Endothelial cell of umbilical vein (primary cell): Measurements from ENCODE around the gene NAT10. TPM values are rescaled to one million over a fixed set of nuclear protein-coding genes. Genes with fewer than 3 reads are reported as not detected.

Source experiments
- BruUV-seq: library from RNA; stranded (reverse); fragments of 400-500 nt; replicated peaks from 2 replicates; lab custom pipeline; 2021; lab: Mats Ljungman, UMichigan
- CTCF ChIA-PET: fragments of 300-600, 350-600 bp; sonication (Branson Sonifier 250); formaldehyde crosslinking; loops from one replicate; lab custom pipeline; 2021; ENCODE audit warnings: antibody characterized with exemption, inconsistent platforms; lab: Charles Lee
- POLR2A ChIA-PET: fragments of 300-600, 350-600 bp; sonication (Branson Sonifier 250); formaldehyde crosslinking; loops from one replicate; lab custom pipeline; 2021; ENCODE audit warnings: antibody characterized with exemption, inconsistent platforms; lab: Charles Lee
- DNase-seq: peaks from one replicate; pipeline ENCODE4 v3.0.0-alpha.2; 2011; ENCODE audit warnings: low read depth, low spot score
- FAIRE-seq: peaks from 2 replicates; lab custom pipeline; 2011; peaks lifted over from hg19 to GRCh38; lab: Jason Lieb, UNC
- H2AFZ ChIP-seq: 2 replicates; pipeline ENCODE4 v1.6.0; 2012; ENCODE audit warnings: low read depth, low read length, control low read depth, inconsistent platforms
- H3K27ac ChIP-seq: 2 replicates; pipeline ENCODE4 v1.5.1; 2011; ENCODE audit warnings: low read depth, mild to moderate bottlenecking, control low read depth, low read length, moderate library complexity; ENCODE audit not compliant: insufficient read depth
- H3K27me3 ChIP-seq, 2 experiments: 2 replicates each; pipeline versions ENCODE4 v1.6.0 to v1.6.1; 2011; ENCODE audit warnings: low read length in 2 of 2, mixed read lengths in 1 of 2; ENCODE audit not compliant: control insufficient read depth in 2 of 2, insufficient read depth in 2 of 2
- H3K36me3 ChIP-seq, 2 experiments: 2 replicates in 1 of 2; 3 replicates in 1 of 2; pipeline ENCODE4 v1.5.1; 2011; ENCODE audit warnings: low read length in 2 of 2, mild to moderate bottlenecking in 1 of 2, moderate library complexity in 1 of 2; ENCODE audit not compliant: control insufficient read depth in 2 of 2, insufficient read depth in 2 of 2; ENCODE audit errors: extremely low read depth in 1 of 2
- H3K4me1 ChIP-seq: 3 replicates; pipeline ENCODE4 v1.5.1; 2011; ENCODE audit warnings: mild to moderate bottlenecking, low read length; ENCODE audit not compliant: control insufficient read depth, insufficient read depth; ENCODE audit errors: extremely low read depth
- H3K4me2 ChIP-seq: 2 replicates; pipeline ENCODE4 v1.6.1; 2011; ENCODE audit warnings: low read length, control low read depth, mixed read lengths; ENCODE audit not compliant: insufficient read depth
- H3K4me3 ChIP-seq, 3 experiments: fragments of 200-600 bp in 1 of 3; sonication (generic), shearing (Covaris generic) in 1 of 3; replicated peaks in 1 of 3; 2 replicates each; pipeline ENCODE4 v1.5.1; 2011 to 2016; ENCODE audit warnings: control low read depth in 3 of 3, low read length in 3 of 3, mild to moderate bottlenecking in 2 of 3, inconsistent platforms in 1 of 3, low read depth in 1 of 3, moderate library complexity in 1 of 3; ENCODE audit not compliant: insufficient read depth in 1 of 3
- H3K79me2 ChIP-seq: 2 replicates; pipeline ENCODE4 v1.6.0; 2012; ENCODE audit warnings: low read length, inconsistent platforms; ENCODE audit not compliant: control insufficient read depth, insufficient read depth
- H3K9ac ChIP-seq: replicated peaks from 2 replicates; pipeline ENCODE3; 2011; ENCODE audit warnings: low read length, control low read depth; ENCODE audit not compliant: insufficient read depth; ENCODE audit errors: extremely low read depth
- H3K9me1 ChIP-seq: replicated peaks from 3 replicates; pipeline ENCODE4 v1.6.0; 2011; ENCODE audit warnings: mild to moderate bottlenecking, low read length; ENCODE audit not compliant: control insufficient read depth, insufficient read depth; ENCODE audit errors: extremely low read depth
- H3K9me3 ChIP-seq: replicated peaks from 2 replicates; pipeline ENCODE4 v1.5.1; 2012; ENCODE audit warnings: low read length, inconsistent platforms; ENCODE audit not compliant: control insufficient read depth, insufficient read depth
- H4K20me1 ChIP-seq: replicated peaks from 2 replicates; pipeline ENCODE3; 2011; ENCODE audit warnings: mild to moderate bottlenecking, low read length; ENCODE audit not compliant: control insufficient read depth, insufficient read depth; ENCODE audit errors: extremely low read depth
- GATA2 ChIP-seq: IDR thresholded peaks from 2 replicates; pipeline ENCODE4 v1.7.0; 2011; ENCODE audit warnings: low read depth, mild to moderate bottlenecking, moderate library complexity, mixed read lengths, low read length; ENCODE audit not compliant: insufficient read length, insufficient read depth
- JUN ChIP-seq: IDR thresholded peaks from 2 replicates; pipeline ENCODE4 v1.6.1; 2011; ENCODE audit warnings: borderline replicate concordance, low read depth; ENCODE audit not compliant: insufficient read length, insufficient read depth
- POLR2A ChIP-seq: IDR thresholded peaks from 2 replicates; pipeline ENCODE4 v1.6.1; 2012; ENCODE audit warnings: low read depth, mild to moderate bottlenecking, control low read depth, low read length
- POLR2AphosphoS5 ChIP-seq: IDR thresholded peaks from 2 replicates; pipeline ENCODE4 v1.6.1; 2012; ENCODE audit warnings: low read depth, mild to moderate bottlenecking, control low read depth, low read length, moderate library complexity; ENCODE audit not compliant: insufficient read depth
- dilution Hi-C: fragments of 300-500 bp; cut with MboI; formaldehyde crosslinking; loops from one replicate; pipeline ENCODE4 v1.15.0; 2019; ENCODE audit warnings: low sequenced_read_pairs; ENCODE audit not compliant: extremely low pct_ligation_motif_present
- intact Hi-C: fragments of 100-400 bp; cut with micrococcal nuclease; formaldehyde crosslinking; loops from one replicate; pipeline ENCODE4 v1.10.0; 2022
- polyA plus RNA-seq, 4 experiments: library from polyadenylated mRNA; depleted of rRNA in 3 of 4; stranded (reverse) in 3 of 4; unstranded in 1 of 4; fragments of >200 nt; gene quantifications; 2 replicates each; pipeline versions ENCODE4 v1.2.1 to v1.2.3, GENCODE V29; 2011 to 2012; ENCODE audit warnings: missing spikeins in 1 of 4
- total RNA-seq: library from RNA; stranded (reverse); gene quantifications from 2 replicates; pipeline ENCODE4 v1.2.3, GENCODE V29; 2021
- TF ChIP-seq, protein P1 (sequence below), 2 donors: IDR thresholded peaks; 1 replicate in 1 of 2; 2 replicates in 1 of 2; pipeline ENCODE4 v1.5.1; 2011; ENCODE audit warnings: low read length in 2 of 2, mild to moderate bottlenecking in 2 of 2, moderate library complexity in 2 of 2, control low read depth in 1 of 2, inconsistent platforms in 1 of 2, low read depth in 1 of 2; ENCODE audit not compliant: insufficient read depth in 1 of 2; ENCODE audit errors: extremely low read depth in 1 of 2

Gene NAT10
- total and polyA plus RNA-seq, 2 donors (not counting 3 experiments of a cell fraction or from before 2014, with no cell fraction given) = 32.0 to 57.6 TPM

DNA sequence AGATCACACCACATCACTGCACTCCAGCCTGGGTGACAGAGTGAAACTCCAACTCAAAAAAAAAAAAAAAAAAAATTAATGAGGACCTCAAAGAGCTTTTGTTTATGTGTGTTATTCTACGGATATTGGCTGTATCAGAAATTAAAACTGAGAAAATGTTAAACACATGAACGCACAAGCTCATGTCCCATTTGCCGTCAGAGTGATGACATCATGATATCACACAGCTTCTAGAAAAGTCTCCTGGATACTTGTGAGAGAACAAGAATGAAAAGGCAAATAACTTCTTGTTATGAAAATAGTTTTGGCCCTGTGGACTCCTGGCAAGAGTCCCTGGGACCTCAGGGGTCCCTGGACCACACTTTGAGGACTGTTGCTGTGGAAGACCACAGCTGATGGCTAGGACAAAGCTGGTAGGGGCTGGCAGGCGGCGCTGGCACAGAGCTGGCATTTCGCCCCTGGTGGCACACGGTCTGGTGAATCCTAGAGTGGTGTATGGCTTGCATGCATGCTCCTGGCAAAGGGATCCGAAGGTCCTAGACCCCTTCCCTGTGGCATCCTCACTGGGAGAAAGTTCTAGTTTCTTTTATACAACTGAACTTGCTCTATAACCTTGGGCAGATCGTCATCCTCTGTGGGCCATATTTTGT is 73.7 kb downstream of the NAT10 start:
- no TSS peak for BruUV-seq
- DNase-seq (no peak), FAIRE-seq (no peak)
- H3K79me2 ChIP-seq = no peaks in the 10 kb centered on the region
- H3K9ac ChIP-seq = no peak overlapping the region
- H3K4me3 ChIP-seq = no peak overlapping the region
- CTCF ChIA-PET = interaction anchor here (0.5 to 2.2 kb wide), 6 partner anchors 9 to 313 kb away, joined by 3 to 8 read pairs (median 3); partner anchors contain the start of gene ABTB2
- no peaks in the 10 kb centered on the region for H4K20me1 ChIP-seq
- no peak overlapping the region for H3K27ac ChIP-seq
- H3K4me1 ChIP-seq = no peaks in the 10 kb centered on the region
- TF ChIP-seq JUN (no peak), GATA2 (no peak), POLR2AphosphoS5 (no peak), POLR2A (no peak)
- TF ChIP-seq, protein P1, sequence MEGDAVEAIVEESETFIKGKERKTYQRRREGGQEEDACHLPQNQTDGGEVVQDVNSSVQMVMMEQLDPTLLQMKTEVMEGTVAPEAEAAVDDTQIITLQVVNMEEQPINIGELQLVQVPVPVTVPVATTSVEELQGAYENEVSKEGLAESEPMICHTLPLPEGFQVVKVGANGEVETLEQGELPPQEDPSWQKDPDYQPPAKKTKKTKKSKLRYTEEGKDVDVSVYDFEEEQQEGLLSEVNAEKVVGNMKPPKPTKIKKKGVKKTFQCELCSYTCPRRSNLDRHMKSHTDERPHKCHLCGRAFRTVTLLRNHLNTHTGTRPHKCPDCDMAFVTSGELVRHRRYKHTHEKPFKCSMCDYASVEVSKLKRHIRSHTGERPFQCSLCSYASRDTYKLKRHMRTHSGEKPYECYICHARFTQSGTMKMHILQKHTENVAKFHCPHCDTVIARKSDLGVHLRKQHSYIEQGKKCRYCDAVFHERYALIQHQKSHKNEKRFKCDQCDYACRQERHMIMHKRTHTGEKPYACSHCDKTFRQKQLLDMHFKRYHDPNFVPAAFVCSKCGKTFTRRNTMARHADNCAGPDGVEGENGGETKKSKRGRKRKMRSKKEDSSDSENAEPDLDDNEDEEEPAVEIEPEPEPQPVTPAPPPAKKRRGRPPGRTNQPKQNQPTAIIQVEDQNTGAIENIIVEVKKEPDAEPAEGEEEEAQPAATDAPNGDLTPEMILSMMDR (IDR thresholded peaks at IDR 0.05; ENCODE audit: extremely low read depth in 1 of 2, insufficient read depth in 1 of 2, low read depth in 1 of 2, low read length in 2 of 2) = no peak
- H3K4me2 ChIP-seq = no peak overlapping the region
- dilution Hi-C loops (no loop called here), intact Hi-C loops (no loop called here)
- no peak overlapping the region for H2AFZ ChIP-seq
- no peaks in the 10 kb centered on the region for H3K36me3 ChIP-seq
- H3K9me1 ChIP-seq = no peaks in the 10 kb centered on the region
- POLR2A ChIA-PET = no interaction called here
- peaks cover 3 to 5% of the 10 kb centered on the region in 2 experiments for H3K27me3 ChIP-seq
- no peaks in the 10 kb centered on the region for H3K9me3 ChIP-seq
